GM21367 (cell line): ENCODE data around the gene NBPF4.
A peak's percentile ranks its signal among the peaks of the same experiment; 100 is the strongest.
"Not testable (repeated sequence)": the region's sequence is repeated elsewhere in the genome, so short reads cannot be mapped to it uniquely, and the experiment has no call there.

Source experiments
- ATAC-seq: cut with Tn5 transposase; IDR thresholded peaks from one replicate; pipeline ENCODE4 v1.9.1; 2021; ENCODE audit not compliant: unreplicated experiment

The NBPF4 gene

DNA sequence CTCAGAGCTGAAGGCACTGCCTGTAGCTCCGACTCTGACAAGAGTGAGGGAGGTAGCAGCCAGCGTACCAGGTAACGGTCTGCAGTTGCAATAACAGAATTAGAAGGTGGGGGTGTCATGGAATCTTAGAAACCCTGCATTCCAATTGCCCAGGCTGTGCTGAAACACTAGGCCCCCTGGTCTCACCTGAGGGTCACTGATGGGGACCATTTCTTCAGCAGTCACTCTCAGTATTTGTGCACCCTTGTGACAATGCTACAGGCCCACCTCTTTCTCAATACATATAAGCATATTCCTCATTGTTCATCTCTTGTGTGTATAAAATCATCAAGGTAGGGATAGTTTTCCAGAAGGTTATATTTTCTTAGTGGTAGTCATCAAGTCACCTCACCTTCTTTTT lies at the start of gene NBPF4:
NBPF4 (minus strand) TSS at position 101 of the 400 bp plus-strand sequence. CDS start 315 bp downstream, outside the sequence.
- not testable (repeated sequence) for ATAC-seq

DNA sequence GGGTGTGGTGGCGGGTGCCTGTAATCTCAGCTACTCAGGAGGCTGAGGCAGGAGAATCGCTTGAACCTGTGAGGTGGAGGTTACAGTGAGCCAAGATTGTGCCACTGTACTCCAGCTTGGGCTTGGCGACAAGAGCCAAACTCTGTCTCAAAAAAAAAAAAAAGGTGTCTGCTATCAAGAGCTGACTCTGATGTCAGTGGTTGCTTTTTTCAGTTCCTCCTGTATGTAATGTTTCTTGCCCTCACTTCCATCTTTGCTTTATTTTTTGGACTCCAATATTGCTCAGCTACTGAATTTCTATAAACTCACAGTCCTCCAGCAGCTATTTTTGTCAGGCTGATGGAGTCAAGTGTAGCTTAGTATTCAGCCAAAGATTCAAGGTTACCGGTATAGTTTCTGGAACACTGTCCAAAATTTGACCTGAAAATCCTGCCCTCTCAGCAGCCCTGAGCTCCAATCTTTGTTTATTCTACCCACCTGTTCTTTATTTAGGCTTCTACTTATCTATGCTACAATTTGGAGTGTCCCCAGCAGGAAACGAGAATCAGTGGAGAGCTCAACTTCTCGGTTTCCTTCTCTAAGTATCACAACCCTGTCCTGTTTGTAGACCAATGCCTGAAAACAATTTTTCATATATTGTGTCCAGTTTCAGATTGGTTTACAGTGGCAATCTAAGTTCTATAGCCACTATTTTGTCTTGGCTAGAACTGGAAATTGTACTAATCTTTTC lies 38.8 kb upstream of the NBPF4 start:
- ATAC-seq, result not testable (repeated sequence)

- peak; percentile 60 for ATAC-seq
These were observed 28.8 kb upstream of the NBPF4 start for GRCh38 chr1:108272485-108273327.

DNA sequence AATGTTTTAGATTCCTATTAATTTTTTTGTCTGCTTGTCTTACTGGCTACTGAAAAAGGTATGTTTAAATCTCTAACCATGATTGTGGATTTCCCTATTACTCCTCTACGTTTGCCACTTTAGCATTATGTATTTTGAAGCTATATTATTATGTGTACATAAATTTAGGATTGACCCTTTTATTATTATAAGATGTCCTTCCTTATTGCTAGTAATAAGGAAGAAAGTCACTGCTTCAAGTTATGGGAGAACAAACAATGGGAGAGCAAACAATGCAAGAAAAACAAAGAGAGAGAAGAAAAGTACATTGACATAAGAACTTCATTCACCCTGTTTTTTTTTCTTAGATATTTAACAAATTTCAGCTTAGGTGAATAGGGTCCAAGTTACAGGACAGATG lies 23.2 kb upstream of the NBPF4 start:
- not testable (repeated sequence) for ATAC-seq

DNA sequence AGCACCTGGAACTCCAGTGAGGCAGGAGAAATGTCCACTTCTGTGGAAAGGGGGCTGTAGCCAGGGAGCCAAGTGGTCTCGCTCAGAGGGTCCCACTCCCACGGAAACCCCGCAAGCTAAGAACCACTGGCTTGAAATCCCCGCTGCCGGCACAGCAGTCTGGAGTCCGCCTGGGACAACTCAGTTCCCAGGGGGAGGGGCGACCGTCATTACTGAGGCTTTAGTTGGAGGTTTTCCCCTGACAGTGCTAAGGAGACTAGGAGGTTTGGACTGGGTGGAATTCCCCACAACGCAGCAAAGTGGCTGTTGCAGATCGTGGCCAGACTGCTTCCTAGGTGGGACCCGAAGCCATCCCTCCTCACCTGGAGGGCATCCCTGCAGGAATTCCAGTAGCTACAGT lies 18.1 kb upstream of the NBPF4 start:
- not testable (repeated sequence) for ATAC-seq

GRCh38 chr1:108261519-108261918 lies 17.6 kb upstream of the NBPF4 start:
- ATAC-seq, result not testable (repeated sequence)

DNA sequence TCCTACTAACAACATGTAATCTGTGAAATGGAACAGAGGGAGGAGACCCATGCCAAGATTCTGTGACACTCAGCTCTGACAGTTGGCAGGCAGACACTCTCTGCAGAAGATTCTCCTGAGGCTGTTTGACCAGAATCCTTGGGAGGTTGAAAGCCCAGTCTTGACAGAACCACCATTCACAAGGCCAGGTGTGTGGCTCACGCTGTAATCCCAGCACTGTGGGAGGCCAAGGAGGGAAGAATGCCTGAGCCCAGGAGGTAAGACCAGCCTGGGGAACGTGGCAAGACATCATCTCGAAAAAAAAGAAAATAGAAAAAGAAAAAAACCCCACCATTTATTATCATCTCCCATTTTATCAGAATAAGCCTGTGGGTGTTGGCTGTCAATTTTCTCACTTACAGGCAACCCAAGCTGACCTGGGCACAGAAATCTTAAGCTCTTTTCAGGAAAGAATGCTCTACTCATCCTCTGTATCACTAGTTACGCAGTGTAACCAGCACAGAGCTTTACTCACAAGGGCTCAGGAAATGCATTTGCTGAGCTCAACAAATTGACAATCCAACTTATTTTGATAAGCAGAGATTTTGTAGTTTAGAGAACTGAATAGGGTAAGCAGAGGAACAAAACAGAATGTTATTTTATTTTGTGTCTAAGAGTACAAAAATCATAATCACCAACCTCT lies 16.8 kb upstream of the NBPF4 start:
- not testable (repeated sequence) for ATAC-seq

GRCh38 chr1:108255426-108255825 lies 11.6 kb upstream of the NBPF4 start:
- ATAC-seq, result peak; percentile 88

DNA sequence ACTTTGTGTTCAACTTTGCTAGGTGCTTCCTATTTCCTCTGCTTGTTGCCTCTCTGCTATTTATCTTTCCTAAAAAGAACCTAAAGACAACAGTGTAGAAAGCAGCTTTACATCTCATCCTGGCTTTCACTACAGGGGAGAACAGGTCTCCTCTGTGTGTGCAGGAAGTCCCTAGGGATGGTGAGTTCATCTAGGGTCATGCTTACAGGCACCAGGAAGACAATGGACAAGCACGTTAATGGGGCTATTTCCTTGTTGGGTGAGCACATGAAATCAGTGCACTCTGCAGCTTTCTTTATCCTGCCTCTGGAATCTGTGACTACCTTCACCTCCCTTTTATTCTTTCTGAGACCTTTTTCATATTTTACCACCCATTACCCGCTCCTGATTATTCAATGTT lies 4.5 kb downstream of the NBPF4 start:
- not testable (repeated sequence) for ATAC-seq

DNA sequence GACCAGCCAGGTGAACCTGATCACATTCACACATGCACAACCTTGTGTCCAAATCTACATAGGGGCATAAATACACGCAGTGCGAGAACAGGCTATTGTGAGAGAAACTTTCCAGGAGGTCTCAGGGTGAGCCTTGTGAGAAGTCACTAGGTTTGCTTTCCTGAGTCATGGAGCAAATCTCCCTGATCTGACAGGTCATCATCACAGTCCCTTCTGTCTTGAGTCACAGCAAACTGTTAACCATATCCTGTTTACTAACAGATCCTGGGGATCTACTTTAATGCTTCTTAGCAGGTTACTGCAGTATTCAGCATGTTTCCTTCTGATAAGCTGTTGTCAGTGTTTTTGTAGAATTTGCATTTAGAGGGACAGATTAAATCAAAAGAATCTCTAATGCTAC lies 8.6 kb downstream of the NBPF4 start:
- not testable (repeated sequence) for ATAC-seq

- ATAC-seq, result not testable (repeated sequence)
These were observed 11.7 kb downstream of the NBPF4 start for GRCh38 chr1:108232183-108232582.

- not testable (repeated sequence) for ATAC-seq
These were observed 13.9 kb downstream of the NBPF4 start for GRCh38 chr1:108229976-108230375.

GRCh38 chr1:108227772-108228171 lies 16.1 kb downstream of the NBPF4 start:
- ATAC-seq, result not testable (repeated sequence)

DNA sequence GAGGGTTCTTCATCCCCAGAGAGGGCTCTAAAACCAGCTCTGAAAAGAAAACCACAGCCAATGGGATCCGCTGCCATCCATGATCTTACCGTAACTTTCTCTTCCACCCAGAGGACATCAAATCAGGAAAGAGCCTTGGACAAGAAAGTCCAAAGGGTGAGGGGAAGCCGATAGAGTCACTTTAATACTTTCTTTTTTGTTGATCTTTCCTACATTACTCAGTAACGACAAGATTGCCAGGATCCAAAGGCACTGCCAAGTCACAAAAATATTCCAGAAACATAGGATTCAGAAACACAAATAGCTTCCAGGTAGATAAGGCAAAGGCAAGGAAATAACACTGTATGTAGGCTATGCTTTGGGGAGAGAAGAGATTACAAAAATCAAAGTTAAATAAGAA lies 17.0 kb downstream of the NBPF4 start:
- ATAC-seq, result not testable (repeated sequence)

DNA sequence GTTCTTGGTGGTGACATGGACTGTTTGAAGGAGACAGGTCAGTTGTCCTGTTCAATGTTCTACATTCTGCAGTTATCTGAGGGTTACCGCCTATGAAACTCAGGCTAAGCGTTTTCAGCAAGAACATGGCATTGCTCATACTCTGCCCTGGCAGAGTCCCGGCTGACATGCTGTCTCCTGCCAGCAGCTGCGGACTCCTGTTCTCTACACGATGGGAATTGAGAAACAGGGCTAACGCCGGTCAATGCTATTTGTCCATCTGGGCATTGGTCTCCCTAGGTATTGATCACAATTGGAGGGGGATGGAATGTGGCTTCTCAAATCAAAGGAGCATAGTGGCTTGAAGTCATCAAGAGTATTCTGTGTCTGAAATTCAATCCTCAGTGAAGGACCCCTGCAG lies 20.6 kb downstream of the NBPF4 start:
- not testable (repeated sequence) for ATAC-seq

- ATAC-seq, result not testable (repeated sequence)
These were observed 26.2 kb downstream of the NBPF4 start for GRCh38 chr1:108217515-108218174.

DNA sequence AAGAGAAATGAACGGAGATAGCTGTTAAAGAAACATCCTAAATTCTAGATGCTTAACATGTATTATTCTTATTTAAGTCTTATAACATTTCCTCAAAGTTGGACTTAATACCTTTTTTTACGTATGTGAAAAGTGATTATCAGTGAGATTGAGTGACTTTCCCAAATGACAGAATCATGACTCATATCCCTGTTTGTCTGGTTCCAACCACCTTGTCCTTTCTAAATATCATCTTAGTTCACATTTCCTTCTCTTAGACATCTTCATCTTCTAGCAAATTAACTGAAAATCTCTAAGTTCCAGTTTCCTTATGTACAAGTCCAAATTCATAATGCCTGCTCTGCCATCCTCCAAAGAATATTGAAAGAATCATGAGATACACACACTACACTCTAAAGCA lies 26.9 kb downstream of the NBPF4 start:
- not testable (repeated sequence) for ATAC-seq

GRCh38 chr1:108216028-108216890 lies 27.6 kb downstream of the NBPF4 start:
- not testable (repeated sequence) for ATAC-seq

DNA sequence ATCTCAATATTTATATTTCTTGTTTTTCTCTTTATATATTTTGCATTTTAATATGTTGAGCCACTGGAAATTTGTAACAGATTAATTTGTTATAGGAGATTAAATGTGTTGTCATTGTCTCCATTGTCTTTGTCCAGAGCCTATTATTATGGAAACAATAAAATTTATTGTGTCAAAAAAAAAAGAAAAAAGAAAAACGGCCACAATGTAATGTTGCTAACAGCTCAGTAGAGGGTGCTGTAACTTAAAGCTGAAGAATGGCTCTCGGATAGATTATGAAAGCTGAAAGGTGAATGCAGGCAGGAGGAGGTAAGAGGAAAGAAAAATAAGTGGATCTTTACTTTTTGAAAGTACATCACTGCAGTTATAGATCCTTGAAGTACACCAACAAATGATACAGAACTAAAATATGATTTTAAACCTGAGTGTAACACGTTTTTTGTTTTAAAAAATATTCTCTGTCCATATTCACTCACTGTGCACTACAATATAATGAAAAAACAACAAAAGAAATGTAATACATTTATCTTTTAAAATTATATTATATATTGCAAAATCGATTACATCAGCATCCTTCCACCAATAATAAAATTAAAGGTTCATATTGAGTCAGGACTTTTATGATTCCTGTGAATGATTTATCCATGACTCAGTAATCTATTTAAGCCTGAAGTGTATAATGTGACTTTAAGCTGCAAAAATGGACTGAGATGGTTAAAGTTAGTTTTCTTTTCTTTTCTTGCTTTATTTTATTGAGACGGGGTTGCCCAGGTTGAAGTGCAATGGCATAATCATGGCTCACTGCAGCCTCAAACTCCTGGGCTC lies 29.0 kb downstream of the NBPF4 start:
- peak; percentile 78 for ATAC-seq
